GM23338 (cell line): ENCODE measurements around the gene NXN. TPM values are rescaled to one million over a fixed set of nuclear protein-coding genes. Genes with fewer than 3 reads are reported as not detected.
A peak's percentile ranks its signal among the peaks of the same experiment; 100 is the strongest.

Experiments
- ATAC-seq: fragments of 200-7000 bp; cut with Tn5 transposase; 3 replicates; pipeline ENCODE4 v1.9.1; 2020
- DNase-seq: peaks from one replicate; pipeline ENCODE4 v3.0.0-alpha.2; 2015; ENCODE audit warnings: low spot score
- H2AFZ ChIP-seq: fragments of 200-600 bp; sonication (generic); 2 replicates; pipeline ENCODE4 v1.8.0; 2016; ENCODE audit warnings: antibody characterized with exemption, mild to moderate bottlenecking, moderate library complexity
- H3F3A ChIP-seq: fragments of 200-600 bp; sonication (generic); replicated peaks from 2 replicates; pipeline ENCODE4 v1.8.0; 2017; ENCODE audit warnings: antibody characterized with exemption, mixed run types, low read depth
- H3K27ac ChIP-seq: fragments of 200-600 bp; sonication (generic); 2 replicates; pipeline ENCODE4 v1.6.1; 2016; ENCODE audit warnings: low read depth
- H3K27me3 ChIP-seq: fragments of 200-600 bp; sonication (generic); 2 replicates; pipeline ENCODE4 v1.8.0; 2016; ENCODE audit warnings: mild to moderate bottlenecking, mixed run types, moderate library complexity; ENCODE audit not compliant: insufficient read depth
- H3K36me3 ChIP-seq: fragments of 200-600 bp; sonication (generic); 2 replicates; pipeline ENCODE4 v1.8.0; 2016; ENCODE audit warnings: mild to moderate bottlenecking; ENCODE audit not compliant: insufficient read depth
- H3K4me1 ChIP-seq: fragments of 200-600 bp; sonication (generic); 2 replicates; pipeline ENCODE4 v1.8.0; 2016; ENCODE audit warnings: mild to moderate bottlenecking, moderate library complexity; ENCODE audit not compliant: insufficient read depth
- H3K4me2 ChIP-seq: fragments of 200-600 bp; sonication (generic); 2 replicates; pipeline ENCODE4 v1.7.1; 2017; ENCODE audit warnings: mixed run types
- H3K4me3 ChIP-seq: fragments of 200-600 bp; sonication (generic); 2 replicates; pipeline ENCODE4 v1.6.1; 2016; ENCODE audit warnings: mixed run types
- H3K79me2 ChIP-seq: fragments of 200-600 bp; sonication (generic); replicated peaks from 2 replicates; pipeline ENCODE4 v1.8.0; 2017; ENCODE audit warnings: mild to moderate bottlenecking; ENCODE audit not compliant: insufficient read depth
- H3K9me2 ChIP-seq: fragments of 200-600 bp; sonication (generic); 2 replicates; pipeline ENCODE4 v1.8.0; 2017; ENCODE audit not compliant: insufficient read depth
- H4K20me1 ChIP-seq: fragments of 200-600 bp; sonication (generic); replicated peaks from 2 replicates; pipeline ENCODE4 v1.8.0; 2017; ENCODE audit warnings: mild to moderate bottlenecking; ENCODE audit not compliant: insufficient read depth
- H3K27ac Mint-ChIP-seq: 2 replicates; pipeline ENCODE4 v1.8.0; 2020; ENCODE audit warnings: inconsistent platforms, mild to moderate bottlenecking, moderate library complexity, mixed read lengths
- H3K27me3 Mint-ChIP-seq: 3 replicates; pipeline ENCODE4 v1.8.0; 2022; ENCODE audit warnings: low read depth, mild to moderate bottlenecking, moderate library complexity, mixed read lengths, inconsistent platforms; ENCODE audit not compliant: insufficient read depth, poor library complexity
- H3K36me3 Mint-ChIP-seq: 3 replicates; pipeline ENCODE4 v1.8.0; 2021; ENCODE audit warnings: low read depth, mild to moderate bottlenecking, inconsistent platforms, moderate library complexity, mixed read lengths
- H3K4me1 Mint-ChIP-seq: 3 replicates; pipeline ENCODE4 v1.8.0; 2020; ENCODE audit warnings: mild to moderate bottlenecking, inconsistent platforms, mixed read lengths
- H3K4me3 Mint-ChIP-seq: 3 replicates; pipeline ENCODE4 v1.8.0; 2021; ENCODE audit warnings: moderate library complexity, mild to moderate bottlenecking, inconsistent platforms, mixed read lengths
- H3K9me3 Mint-ChIP-seq: 3 replicates; pipeline ENCODE4 v1.8.0; 2020; ENCODE audit warnings: moderate library complexity, mild to moderate bottlenecking, inconsistent platforms, mixed read lengths
- CREB1 ChIP-seq: fragments of 250-450 bp; sonication (Bioruptor Pico); IDR thresholded peaks from 2 replicates; pipeline ENCODE4 v1.5.0; 2020; ENCODE audit warnings: low read depth, mild to moderate bottlenecking, moderate library complexity
- CTCF ChIP-seq, 2 experiments: fragments of 200-600 bp in 1 of 2; sonication (generic) in 1 of 2; conservative IDR thresholded peaks; 2 replicates each; pipeline versions ENCODE4 v1.5.1 to v1.6.1; 2016 to 2017; ENCODE audit warnings: antibody characterized with exemption in 2 of 2, low read depth in 2 of 2, mild to moderate bottlenecking in 2 of 2, moderate library complexity in 1 of 2
- ETS1 ChIP-seq: IDR thresholded peaks from 2 replicates; pipeline ENCODE4 v1.6.1; 2016; ENCODE audit warnings: antibody characterized with exemption
- EZH2 ChIP-seq: fragments of 200-600 bp; sonication (generic); IDR thresholded peaks from one replicate; pipeline ENCODE4 v1.8.0; 2017; ENCODE audit warnings: antibody characterized with exemption, mild to moderate bottlenecking, low read depth; ENCODE audit not compliant: unreplicated experiment
- EZH2phosphoT487 ChIP-seq: fragments of 200-600 bp; sonication (generic); IDR thresholded peaks from one replicate; pipeline ENCODE4 v1.8.1; 2018; ENCODE audit warnings: antibody characterized with exemption; ENCODE audit not compliant: unreplicated experiment
- JUNB ChIP-seq: IDR thresholded peaks from one replicate; pipeline ENCODE4 v1.6.1; 2016; ENCODE audit warnings: antibody characterized with exemption; ENCODE audit not compliant: unreplicated experiment
- NANOG ChIP-seq: IDR thresholded peaks from 2 replicates; pipeline ENCODE4 v1.6.1; 2016; ENCODE audit warnings: antibody characterized with exemption, borderline replicate concordance
- POLR2AphosphoS5 ChIP-seq: IDR thresholded peaks from 2 replicates; pipeline ENCODE4 v1.6.1; 2016; ENCODE audit warnings: antibody characterized with exemption, low read depth
- REST ChIP-seq: IDR thresholded peaks from one replicate; pipeline ENCODE4 v1.6.1; 2018; ENCODE audit warnings: antibody characterized with exemption; ENCODE audit not compliant: unreplicated experiment
- STAT1 ChIP-seq: IDR thresholded peaks from one replicate; pipeline ENCODE4 v1.6.1; 2016; ENCODE audit warnings: antibody characterized with exemption; ENCODE audit not compliant: unreplicated experiment
- ZNF114 ChIP-seq: fragments of 250-450 bp; sonication (Bioruptor Pico); IDR thresholded peaks from 2 replicates; pipeline ENCODE4 v1.5.0; 2020; ENCODE audit warnings: mild to moderate bottlenecking, moderate library complexity
- ZNF331 ChIP-seq: fragments of 250-450 bp; sonication (Bioruptor Pico); IDR thresholded peaks from 2 replicates; pipeline ENCODE4 v1.5.0; 2020; ENCODE audit warnings: low read depth, mild to moderate bottlenecking, moderate library complexity
- polyA plus RNA-seq: library from polyadenylated mRNA; unstranded; fragments of >200 nt; fragmentation: Nextera tagmentation; extraction: Ambion mirVana; gene quantifications from 2 replicates; pipeline ENCODE4 v1.2.1, GENCODE V29; 2016
- total RNA-seq: library from RNA; depleted of rRNA; stranded (reverse); fragments of >200 nt; shearing (Covaris generic); gene quantifications from 2 replicates; pipeline ENCODE4 v1.2.3, GENCODE V29; 2014

The NXN gene
- total and polyA plus RNA-seq, 2 experiments from 2014 or later = 31.8 to 105 TPM

GRCh38 chr17:848402-848801, 131.2 kb downstream of the NXN start:
- peaks cover 63% of the 10 kb centered on the region for H3K4me1 Mint-ChIP-seq
- H3K9me2 ChIP-seq = no peaks in the 10 kb centered on the region
- H3K27ac Mint-ChIP-seq = no peak overlapping the region
- peak overlapping the region; percentile 42; the same call in 1 of the 2 replicates for H3K27ac ChIP-seq
- DNase-seq = no peak
- H3K36me3 ChIP-seq = no peaks in the 10 kb centered on the region
- no peak for ATAC-seq
- no peaks in the 10 kb centered on the region for H3K27me3 ChIP-seq
- no peak for TF ChIP-seq JUNB
- no peak for TF ChIP-seq NANOG
- no peak for TF ChIP-seq POLR2AphosphoS5
- no peak for TF ChIP-seq CTCF (conservative IDR thresholded peaks at IDR 0.05; ENCODE audit: low read depth in 2 of 2)
- no peak for TF ChIP-seq CREB1 (CRISPR knock-in tag)
- TF ChIP-seq ETS1 = no peak
- no peak for TF ChIP-seq ZNF331
- no peak for TF ChIP-seq EZH2phosphoT487
- TF ChIP-seq EZH2 = no peak
- no peak for TF ChIP-seq STAT1
- no peak for TF ChIP-seq ZNF114 (CRISPR knock-in tag)
- no peak overlapping the region for H3K4me2 ChIP-seq
- H3K4me3 Mint-ChIP-seq = no peak overlapping the region
- no peak overlapping the region for H2AFZ ChIP-seq
- H3K4me3 ChIP-seq = no peak overlapping the region
- H3F3A ChIP-seq = no peaks in the 10 kb centered on the region
- peaks cover 38% of the 10 kb centered on the region for H3K4me1 ChIP-seq
- no peaks in the 10 kb centered on the region for H3K9me3 Mint-ChIP-seq
- peaks cover 30% of the 10 kb centered on the region for H4K20me1 ChIP-seq
- H3K27me3 Mint-ChIP-seq = peaks cover 11% of the 10 kb centered on the region
- peaks cover 82% of the 10 kb centered on the region for H3K79me2 ChIP-seq
- no peaks in the 10 kb centered on the region for H3K36me3 Mint-ChIP-seq

- Histone ChIP-seq H3K79me2 (peaks cover 94% of the 10 kb centered on the region), H3K4me1 (peaks cover 41% of the 10 kb centered on the region), H4K20me1 (peaks cover 27% of the 10 kb centered on the region), H3K36me3 (no peaks in the 10 kb centered on the region), H3K9me2 (no peaks in the 10 kb centered on the region), H3K4me2 (no peak overlapping the region), H2AFZ (no peak overlapping the region), H3F3A (no peaks in the 10 kb centered on the region), H3K27me3 (no peaks in the 10 kb centered on the region), H3K4me3 (no peak overlapping the region), H3K27ac (0 out of 2 replicates have a peak overlapping the region, but pooled peaks have one; percentile 20)
- H3K27me3 Mint-ChIP-seq = peaks cover 15% of the 10 kb centered on the region
- peaks cover under 1% of the 10 kb centered on the region; the same call in 2 of the 3 replicates for H3K9me3 Mint-ChIP-seq
- DNase-seq (no peak), ATAC-seq (no peak)
- H3K36me3 Mint-ChIP-seq = peaks cover 3% of the 10 kb centered on the region; the same call in 2 of the 3 replicates
- H3K27ac Mint-ChIP-seq = peak overlapping the region; percentile 18; the same call in 1 of the 2 replicates
- H3K4me1 Mint-ChIP-seq = peaks cover 60% of the 10 kb centered on the region
- H3K4me3 Mint-ChIP-seq = no peak overlapping the region
- TF ChIP-seq CTCF (conservative IDR thresholded peaks at IDR 0.05; ENCODE audit: low read depth in 2 of 2) (no peak), ZNF114 (CRISPR knock-in tag) (no peak), EZH2 (no peak), CREB1 (CRISPR knock-in tag) (no peak), STAT1 (no peak), ETS1 (no peak), REST (no peak), POLR2AphosphoS5 (no peak), ZNF331 (no peak)
These were observed 132.4 kb downstream of the NXN start for GRCh38 chr17:846901-847843.
